Endothelial cell (in vitro differentiated cells): ENCODE data around the gene COG4. TPM values are rescaled to one million over a fixed set of nuclear protein-coding genes. Genes with fewer than 3 reads are reported as not detected.

ENCODE experiments used
- DNase-seq: peaks from one replicate; pipeline ENCODE4 v3.0.0; 2021; ENCODE audit warnings: low spot score
- H3K27ac Mint-ChIP-seq: one replicate; pipeline ENCODE4 v1.8.0; 2021; ENCODE audit warnings: mixed read lengths, inconsistent platforms; ENCODE audit not compliant: unreplicated experiment
- H3K27me3 Mint-ChIP-seq: one replicate; pipeline ENCODE4 v1.8.0; 2021; ENCODE audit warnings: mild to moderate bottlenecking, moderate library complexity, mixed read lengths, inconsistent platforms; ENCODE audit not compliant: unreplicated experiment
- H3K36me3 Mint-ChIP-seq: one replicate; pipeline ENCODE4 v1.8.0; 2021; ENCODE audit warnings: mild to moderate bottlenecking, low read depth, mixed read lengths, inconsistent platforms; ENCODE audit not compliant: unreplicated experiment
- H3K4me1 Mint-ChIP-seq: one replicate; pipeline ENCODE4 v1.8.0; 2021; ENCODE audit warnings: mild to moderate bottlenecking, mixed read lengths, inconsistent platforms; ENCODE audit not compliant: unreplicated experiment
- H3K4me3 Mint-ChIP-seq: one replicate; pipeline ENCODE4 v1.8.0; 2021; ENCODE audit warnings: mild to moderate bottlenecking, mixed read lengths, inconsistent platforms; ENCODE audit not compliant: unreplicated experiment
- H3K9me3 Mint-ChIP-seq: one replicate; pipeline ENCODE4 v1.8.0; 2021; ENCODE audit warnings: mixed read lengths, inconsistent platforms; ENCODE audit not compliant: unreplicated experiment
- total RNA-seq: library from RNA; stranded (reverse); fragmentation: NEBNext Ultra II Directional; extraction: Animal tissue kit (Norgen Biotek cat#: 25700); gene quantifications from one replicate; pipeline ENCODE4 v1.2.1, GENCODE V29; 2021; ENCODE audit not compliant: unreplicated experiment
- TF ChIP-seq, protein P1 (sequence below): fragments of 200-600 bp; sonication (generic); IDR thresholded peaks from one replicate; pipeline ENCODE4 v1.5.0; 2021; ENCODE audit warnings: antibody characterized with exemption; ENCODE audit not compliant: unreplicated experiment

Gene COG4
- total RNA-seq, 1 donor from 2014 or later: 64.1 TPM

GRCh38 chr16:70434484-70435260, 88.7 kb downstream of the COG4 start:
- no peak for DNase-seq
- Mint-ChIP-seq H3K4me1 (peaks cover 61% of the 10 kb centered on the region), H3K27ac (no peak overlapping the region), H3K4me3 (no peak overlapping the region), H3K9me3 (no peaks in the 10 kb centered on the region), H3K36me3 (peaks cover 11% of the 10 kb centered on the region), H3K27me3 (peaks cover 7% of the 10 kb centered on the region)
- TF ChIP-seq, protein P1, sequence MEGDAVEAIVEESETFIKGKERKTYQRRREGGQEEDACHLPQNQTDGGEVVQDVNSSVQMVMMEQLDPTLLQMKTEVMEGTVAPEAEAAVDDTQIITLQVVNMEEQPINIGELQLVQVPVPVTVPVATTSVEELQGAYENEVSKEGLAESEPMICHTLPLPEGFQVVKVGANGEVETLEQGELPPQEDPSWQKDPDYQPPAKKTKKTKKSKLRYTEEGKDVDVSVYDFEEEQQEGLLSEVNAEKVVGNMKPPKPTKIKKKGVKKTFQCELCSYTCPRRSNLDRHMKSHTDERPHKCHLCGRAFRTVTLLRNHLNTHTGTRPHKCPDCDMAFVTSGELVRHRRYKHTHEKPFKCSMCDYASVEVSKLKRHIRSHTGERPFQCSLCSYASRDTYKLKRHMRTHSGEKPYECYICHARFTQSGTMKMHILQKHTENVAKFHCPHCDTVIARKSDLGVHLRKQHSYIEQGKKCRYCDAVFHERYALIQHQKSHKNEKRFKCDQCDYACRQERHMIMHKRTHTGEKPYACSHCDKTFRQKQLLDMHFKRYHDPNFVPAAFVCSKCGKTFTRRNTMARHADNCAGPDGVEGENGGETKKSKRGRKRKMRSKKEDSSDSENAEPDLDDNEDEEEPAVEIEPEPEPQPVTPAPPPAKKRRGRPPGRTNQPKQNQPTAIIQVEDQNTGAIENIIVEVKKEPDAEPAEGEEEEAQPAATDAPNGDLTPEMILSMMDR: no peak

DNA sequence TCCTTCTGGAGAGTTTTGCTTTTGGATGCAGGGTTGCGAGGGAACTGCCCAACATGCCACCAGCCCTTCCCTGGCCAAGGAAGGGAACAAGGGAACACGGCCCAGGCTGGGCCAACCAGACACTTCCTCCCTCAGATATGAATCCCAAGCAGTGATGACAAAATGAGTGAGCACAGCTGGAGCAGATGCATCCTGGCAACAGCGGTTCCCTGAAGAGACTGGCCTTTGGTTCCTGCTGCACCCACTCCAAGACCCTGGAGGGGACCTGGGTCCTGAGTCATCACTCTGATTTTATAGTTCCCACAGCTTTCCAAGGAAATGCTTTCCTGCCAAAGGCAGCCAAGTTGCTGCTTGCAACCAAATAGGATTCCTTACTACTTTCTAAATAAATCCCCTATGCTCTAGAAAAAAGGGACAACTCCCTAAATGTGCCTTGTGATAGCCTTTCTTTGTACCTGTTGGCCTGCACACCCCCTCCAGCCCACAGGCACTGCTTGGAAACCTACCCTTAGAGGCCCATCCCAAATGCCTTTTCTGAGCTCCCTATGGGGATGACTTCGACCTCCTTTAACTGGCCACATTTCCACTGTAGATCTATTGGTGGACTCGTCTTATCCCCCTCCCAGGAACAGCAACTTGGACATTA, 89.8 kb downstream of the COG4 start:
- Mint-ChIP-seq H3K9me3 (no peaks in the 10 kb centered on the region), H3K4me3 (peak overlapping the region; percentile 8), H3K27me3 (peaks cover 11% of the 10 kb centered on the region), H3K27ac (peak overlapping the region; percentile 78), H3K36me3 (peaks cover 13% of the 10 kb centered on the region), H3K4me1 (peaks cover 66% of the 10 kb centered on the region)
- no peak for DNase-seq
- TF ChIP-seq, protein P1: no peak

DNA sequence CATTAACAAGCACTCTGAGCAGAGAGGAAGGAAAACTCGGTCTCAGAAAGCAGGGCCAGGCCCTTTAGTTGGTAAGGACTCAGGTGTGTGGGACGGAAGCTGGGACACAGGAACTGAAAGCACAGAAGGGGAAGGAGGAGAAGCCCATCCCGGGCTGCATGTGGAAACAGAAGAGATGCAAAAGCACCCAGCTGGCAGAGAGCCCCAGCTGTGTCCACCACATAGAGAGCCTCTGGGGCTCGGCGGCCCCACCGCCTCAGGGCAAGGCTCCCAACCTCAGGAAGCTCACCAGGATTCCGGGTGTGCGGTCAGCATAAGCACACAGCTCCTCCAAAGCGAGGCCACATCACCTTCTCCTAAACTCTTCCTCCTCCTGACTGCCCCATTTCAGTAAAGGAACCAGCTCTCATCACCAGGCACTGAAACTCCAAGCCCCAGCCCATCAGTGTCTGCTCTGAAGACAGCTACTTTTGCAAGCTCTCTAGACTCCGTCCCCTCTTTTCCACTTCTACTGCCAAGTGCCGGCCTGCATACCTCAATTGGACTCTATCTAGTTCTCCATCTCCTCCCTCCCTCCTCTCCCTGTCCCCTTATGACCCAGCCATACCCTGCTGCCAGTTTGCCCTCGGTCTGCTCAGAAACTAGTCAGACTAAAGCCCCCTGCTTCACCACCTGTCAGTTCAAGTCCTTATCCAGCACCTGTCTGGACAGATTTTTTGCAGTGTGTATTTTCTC, 90.5 kb downstream of the COG4 start:
- Mint-ChIP-seq H3K4me1 (peaks cover 69% of the 10 kb centered on the region), H3K9me3 (no peaks in the 10 kb centered on the region), H3K4me3 (no peak overlapping the region), H3K27ac (peak overlapping the region; percentile 93), H3K27me3 (peaks cover 13% of the 10 kb centered on the region), H3K36me3 (peaks cover 15% of the 10 kb centered on the region)
- DNase-seq: no peak
- TF ChIP-seq, protein P1: no peak

GRCh38 chr16:70432356-70432722, 91.0 kb downstream of the COG4 start:
- Mint-ChIP-seq H3K27ac (peak overlapping the region; percentile 93), H3K4me3 (no peak overlapping the region), H3K27me3 (peaks cover 11% of the 10 kb centered on the region), H3K4me1 (peaks cover 69% of the 10 kb centered on the region), H3K9me3 (no peaks in the 10 kb centered on the region), H3K36me3 (peaks cover 16% of the 10 kb centered on the region)
- TF ChIP-seq, protein P1: no peak
- DNase-seq: no peak
